ENCODE data around the gene FRMD3. TPM values are rescaled to one million over a fixed set of nuclear protein-coding genes. Genes with fewer than 3 reads are reported as not detected.

The FRMD3 gene
- total RNA-seq, 4 donors from 2014 or later: 2.2 to 5.8 (median 4.4) TPM

- no peak overlapping the region for H3K4me3 ChIP-seq (ENCODE audit: low read depth, poor library complexity, severe bottlenecking)
- DNase-seq (ENCODE audit: low spot score in 2 of 2): no peak
- TF ChIP-seq POLR2A (IDR thresholded peaks at IDR 0.05) (no peak), CTCF (IDR thresholded peaks at IDR 0.05) (no peak)
- WGBS, 2 donors: 92 to 97% methylated on average over 4 of the region's 4 CpGs
- intact Hi-C loops (cut with DNase I; ENCODE audit: low total_unique reads): no loop called here
These were observed 124.8 kb downstream of the FRMD3 start for GRCh38 chr9:83413367-83413766.

DNA sequence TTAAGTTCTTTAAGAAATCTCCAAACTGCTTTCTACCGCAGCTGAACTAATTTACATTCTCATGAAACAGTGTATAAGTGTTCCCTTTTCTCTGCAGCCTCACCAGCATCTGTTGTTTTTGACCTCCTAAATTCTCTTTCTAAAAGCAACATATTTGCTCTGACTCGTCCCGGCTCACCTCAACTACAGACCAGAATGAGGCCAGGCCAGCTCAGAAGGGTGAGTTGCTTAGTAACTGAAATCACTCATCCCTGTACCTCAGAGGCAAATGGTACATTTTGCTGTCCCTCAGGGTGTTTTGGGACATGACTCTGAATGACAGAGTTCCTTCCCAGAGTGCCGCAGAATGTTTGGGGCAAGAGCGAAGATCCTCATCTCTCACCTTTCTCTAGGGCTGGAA lies 127.5 kb downstream of the FRMD3 start:
- TF ChIP-seq CTCF (IDR thresholded peaks at IDR 0.05) (no peak), POLR2A (IDR thresholded peaks at IDR 0.05) (no peak)
- WGBS, 2 donors: 91 to 94% methylated on average over 5 of the region's 5 CpGs
- H3K4me3 ChIP-seq (ENCODE audit: low read depth, poor library complexity, severe bottlenecking): no peak overlapping the region
- intact Hi-C loops (cut with DNase I; ENCODE audit: low total_unique reads): no loop called here
- DNase-seq (ENCODE audit: low spot score in 2 of 2): no peak

DNA sequence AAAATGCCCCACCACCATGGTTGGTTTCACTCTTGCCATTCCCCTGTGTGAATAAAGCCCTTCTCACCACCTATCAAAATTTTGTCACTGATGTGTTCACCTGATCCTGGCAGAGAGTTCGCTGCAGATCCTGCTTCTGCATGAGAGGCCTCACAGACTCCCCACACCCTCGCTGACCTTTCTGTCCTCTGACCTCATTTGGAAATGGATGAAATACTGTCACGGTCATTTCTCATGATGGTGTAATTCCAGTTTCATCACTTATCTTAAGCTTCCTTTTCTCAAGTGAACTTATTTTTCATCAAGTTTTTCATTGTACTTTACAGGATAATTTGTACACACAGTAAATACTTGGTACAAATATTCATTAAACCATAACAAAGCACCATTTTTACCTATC lies 131.3 kb downstream of the FRMD3 start:
- H3K4me3 ChIP-seq (ENCODE audit: low read depth, poor library complexity, severe bottlenecking): no peak overlapping the region
- intact Hi-C loops (cut with DNase I; ENCODE audit: low total_unique reads): no loop called here
- 83 to 89% methylated on average over 3 of the region's 3 CpGs for WGBS, 2 donors
- DNase-seq (ENCODE audit: low spot score in 2 of 2): no peak
- TF ChIP-seq POLR2A (IDR thresholded peaks at IDR 0.05) (no peak), CTCF (IDR thresholded peaks at IDR 0.05) (no peak)

- TF ChIP-seq CTCF (IDR thresholded peaks at IDR 0.05) (no peak), POLR2A (IDR thresholded peaks at IDR 0.05) (no peak)
- 33 to 39% methylated on average over 4 of the region's 4 CpGs for WGBS, 2 donors
- intact Hi-C loops (cut with DNase I; ENCODE audit: low total_unique reads): no loop called here
- no peak for DNase-seq (ENCODE audit: low spot score in 2 of 2)
- no peak overlapping the region for H3K4me3 ChIP-seq (ENCODE audit: low read depth, poor library complexity, severe bottlenecking)
These were observed 132.4 kb downstream of the FRMD3 start for GRCh38 chr9:83405759-83406158.

- no peak for DNase-seq (ENCODE audit: low spot score in 2 of 2)
- 62 to 67% methylated on average over 10 of the region's 10 CpGs for WGBS, 2 donors
- TF ChIP-seq CTCF (IDR thresholded peaks at IDR 0.05) (no peak), POLR2A (IDR thresholded peaks at IDR 0.05) (no peak)
- intact Hi-C loops (cut with DNase I; ENCODE audit: low total_unique reads): no loop called here
- no peak overlapping the region for H3K4me3 ChIP-seq (ENCODE audit: low read depth, poor library complexity, severe bottlenecking)
These were observed 134.5 kb downstream of the FRMD3 start for GRCh38 chr9:83403527-83404238.

All from lower leg skin (tissue), 4 donors.